MM.1S (cell line): Measurements from ENCODE around the gene GAB2.

ENCODE experiments used
- DNase-seq: peaks from one replicate; pipeline ENCODE4 v3.0.0-alpha.2; 2015
- H2AFZ ChIP-seq: fragments of 300-600 bp; sonication (generic); 2 replicates; pipeline ENCODE4 v1.6.0; 2016; ENCODE audit warnings: antibody characterized with exemption, low read length
- H3F3A ChIP-seq: fragments of 300-600 bp; sonication (generic); 2 replicates; pipeline ENCODE4 v1.6.1; 2016; ENCODE audit warnings: mild to moderate bottlenecking, antibody characterized with exemption, low read length, moderate library complexity, mixed read lengths; ENCODE audit not compliant: insufficient read depth
- H3K27ac ChIP-seq: fragments of 300-600 bp; sonication (generic); 2 replicates; pipeline ENCODE4 v1.5.1; 2016; ENCODE audit warnings: mild to moderate bottlenecking, low read length
- H3K27me3 ChIP-seq: fragments of 300-600 bp; sonication (generic); replicated peaks from 2 replicates; pipeline ENCODE4 v1.6.0; 2016; ENCODE audit warnings: low read length; ENCODE audit not compliant: insufficient read depth
- H3K36me3 ChIP-seq: fragments of 300-600 bp; sonication (generic); replicated peaks from 2 replicates; pipeline ENCODE4 v1.6.1; 2016; ENCODE audit warnings: mild to moderate bottlenecking, low read length, mixed read lengths; ENCODE audit not compliant: insufficient read depth
- H3K4me1 ChIP-seq: fragments of 300-600 bp; sonication (generic); 2 replicates; pipeline ENCODE4 v1.6.1; 2016; ENCODE audit warnings: low read length, mixed read lengths
- H3K4me2 ChIP-seq: fragments of 300-600 bp; sonication (generic); 2 replicates; pipeline ENCODE4 v1.6.0; 2016; ENCODE audit warnings: low read depth, low read length
- H3K4me3 ChIP-seq: fragments of 300-600 bp; sonication (generic); 2 replicates; pipeline ENCODE4 v1.5.1; 2016; ENCODE audit warnings: low read length, mixed read lengths
- H3K79me2 ChIP-seq: fragments of 300-600 bp; sonication (generic); 2 replicates; pipeline ENCODE4 v1.6.1; 2016; ENCODE audit warnings: mixed run types, low read length, mixed read lengths
- H3K9ac ChIP-seq: fragments of 300-600 bp; sonication (generic); 2 replicates; pipeline ENCODE4 v1.6.1; 2016; ENCODE audit warnings: low read length, mixed read lengths
- H3K9me2 ChIP-seq: fragments of 300-600 bp; sonication (generic); replicated peaks from 2 replicates; pipeline ENCODE4 v1.6.1; 2016; ENCODE audit warnings: mild to moderate bottlenecking, low read length, mixed read lengths; ENCODE audit not compliant: insufficient read depth
- H3K9me3 ChIP-seq: fragments of 300-600 bp; sonication (generic); replicated peaks from 2 replicates; pipeline ENCODE4 v1.6.1; 2016; ENCODE audit warnings: mild to moderate bottlenecking, low read length, mixed read lengths; ENCODE audit not compliant: insufficient read depth
- H4K20me1 ChIP-seq: fragments of 300-600 bp; sonication (generic); 2 replicates; pipeline ENCODE4 v1.6.1; 2016; ENCODE audit warnings: mild to moderate bottlenecking, low read length, moderate library complexity, mixed read lengths; ENCODE audit not compliant: insufficient read depth
- CTCF ChIP-seq: fragments of 300-600 bp; sonication (generic); IDR thresholded peaks from 2 replicates; pipeline ENCODE4 v1.5.1; 2016; ENCODE audit warnings: antibody characterized with exemption, low read length, mixed read lengths
- EZH2 ChIP-seq: fragments of 300-600 bp; sonication (generic); optimal IDR thresholded peaks from 2 replicates; pipeline ENCODE3; 2017; ENCODE audit warnings: low read depth, mild to moderate bottlenecking, antibody characterized with exemption, low read length, mixed read lengths
- EZH2phosphoT487 ChIP-seq: fragments of 300-600 bp; sonication (generic); IDR thresholded peaks from 2 replicates; pipeline ENCODE4 v1.6.1; 2018; ENCODE audit warnings: antibody characterized with exemption, low read length

Gene GAB2

GRCh38 chr11:78214331-78215194 is 203.1 kb downstream of the GAB2 start:
- H3K36me3 ChIP-seq, result no peaks in the 10 kb centered on the region
- no peaks in the 10 kb centered on the region for H3K9me3 ChIP-seq

GRCh38 chr11:78213526-78214330 is 203.9 kb downstream of the GAB2 start:
- H4K20me1 ChIP-seq, result no peaks in the 10 kb centered on the region
- no peaks in the 10 kb centered on the region for H3F3A ChIP-seq
- H3K9me2 ChIP-seq, result no peaks in the 10 kb centered on the region
- no peaks in the 10 kb centered on the region for H3K36me3 ChIP-seq
- no peak overlapping the region for H3K4me2 ChIP-seq
- H3K27me3 ChIP-seq, result no peaks in the 10 kb centered on the region
- H3K9me3 ChIP-seq, result no peaks in the 10 kb centered on the region
- no peaks in the 10 kb centered on the region for H3K79me2 ChIP-seq
- no peak overlapping the region for H2AFZ ChIP-seq
- H3K4me1 ChIP-seq, result no peaks in the 10 kb centered on the region
- no peak overlapping the region for H3K27ac ChIP-seq
- no peak for TF ChIP-seq CTCF
- H3K9ac ChIP-seq, result no peak overlapping the region
- no peak overlapping the region for H3K4me3 ChIP-seq
- DNase-seq, result no peak

More at GRCh38 chr11:78214331-78215194, 203.1 kb downstream of the GAB2 start:
- Histone ChIP-seq H3K79me2 (no peaks in the 10 kb centered on the region), H3K4me1 (no peaks in the 10 kb centered on the region), H3K27me3 (no peaks in the 10 kb centered on the region), H3F3A (no peaks in the 10 kb centered on the region), H3K27ac (no peak overlapping the region), H4K20me1 (no peaks in the 10 kb centered on the region), H2AFZ (no peak overlapping the region), H3K9ac (no peak overlapping the region), H3K9me2 (no peaks in the 10 kb centered on the region), H3K4me3 (no peak overlapping the region), H3K4me2 (no peak overlapping the region)
- no peak for DNase-seq
- TF ChIP-seq CTCF, result no peak
- TF ChIP-seq EZH2, result no peak
- TF ChIP-seq EZH2phosphoT487, result no peak

GRCh38 chr11:78212586-78213371 is 204.8 kb downstream of the GAB2 start:
- DNase-seq, result no peak
- Histone ChIP-seq H3K4me1 (no peaks in the 10 kb centered on the region), H3K79me2 (no peaks in the 10 kb centered on the region)

More at GRCh38 chr11:78212586-78213371, 204.8 kb downstream of the GAB2 start:
- H3K9ac ChIP-seq, result no peak overlapping the region
- H3K36me3 ChIP-seq, result no peaks in the 10 kb centered on the region
- no peaks in the 10 kb centered on the region for H4K20me1 ChIP-seq
- TF ChIP-seq EZH2 (no peak), EZH2phosphoT487 (no peak), CTCF (no peak)
- no peak overlapping the region for H3K27ac ChIP-seq
- H3K4me3 ChIP-seq, result no peak overlapping the region
- H3K4me2 ChIP-seq, result no peak overlapping the region
- H3K9me3 ChIP-seq, result no peaks in the 10 kb centered on the region
- no peaks in the 10 kb centered on the region for H3F3A ChIP-seq
- H3K9me2 ChIP-seq, result no peaks in the 10 kb centered on the region
- no peaks in the 10 kb centered on the region for H3K27me3 ChIP-seq
- H2AFZ ChIP-seq, result no peak overlapping the region
